ENCODE measurements around the gene EEIG1.

DNA sequence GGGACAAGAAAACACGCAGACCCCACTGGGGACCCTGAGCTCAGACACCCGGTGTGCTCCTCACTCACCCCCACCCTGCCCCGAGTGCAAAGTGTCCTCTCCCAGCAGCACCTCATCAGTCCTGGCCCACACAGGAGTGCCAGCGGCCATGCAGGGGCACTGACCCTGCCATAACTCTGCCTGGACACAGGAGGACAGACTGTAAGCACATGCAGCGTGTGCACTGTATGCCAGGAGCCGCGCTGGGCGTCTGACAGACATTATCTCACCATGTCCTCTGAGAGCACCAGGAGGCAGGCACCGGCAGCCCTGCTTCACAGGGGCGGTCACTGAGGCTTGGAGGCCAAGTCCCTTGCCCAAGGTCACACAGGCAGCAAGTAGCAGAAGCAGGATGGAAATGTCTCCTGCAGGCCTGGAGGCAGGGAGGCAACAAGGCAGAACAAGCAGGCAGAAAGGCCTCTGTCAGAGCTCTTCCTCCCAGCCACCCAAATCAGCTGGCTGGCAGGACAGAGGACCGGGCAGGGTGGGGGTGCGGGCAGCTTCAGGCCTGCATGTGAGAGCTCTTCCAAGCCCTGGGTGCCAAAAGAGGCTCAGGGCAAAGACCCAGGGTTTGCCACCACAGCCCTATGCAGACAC lies 8.4 kb downstream of the EEIG1 start:
- no peak for TF ChIP-seq POLR2A (IDR thresholded peaks at IDR 0.05)
- TF ChIP-seq, protein P1, sequence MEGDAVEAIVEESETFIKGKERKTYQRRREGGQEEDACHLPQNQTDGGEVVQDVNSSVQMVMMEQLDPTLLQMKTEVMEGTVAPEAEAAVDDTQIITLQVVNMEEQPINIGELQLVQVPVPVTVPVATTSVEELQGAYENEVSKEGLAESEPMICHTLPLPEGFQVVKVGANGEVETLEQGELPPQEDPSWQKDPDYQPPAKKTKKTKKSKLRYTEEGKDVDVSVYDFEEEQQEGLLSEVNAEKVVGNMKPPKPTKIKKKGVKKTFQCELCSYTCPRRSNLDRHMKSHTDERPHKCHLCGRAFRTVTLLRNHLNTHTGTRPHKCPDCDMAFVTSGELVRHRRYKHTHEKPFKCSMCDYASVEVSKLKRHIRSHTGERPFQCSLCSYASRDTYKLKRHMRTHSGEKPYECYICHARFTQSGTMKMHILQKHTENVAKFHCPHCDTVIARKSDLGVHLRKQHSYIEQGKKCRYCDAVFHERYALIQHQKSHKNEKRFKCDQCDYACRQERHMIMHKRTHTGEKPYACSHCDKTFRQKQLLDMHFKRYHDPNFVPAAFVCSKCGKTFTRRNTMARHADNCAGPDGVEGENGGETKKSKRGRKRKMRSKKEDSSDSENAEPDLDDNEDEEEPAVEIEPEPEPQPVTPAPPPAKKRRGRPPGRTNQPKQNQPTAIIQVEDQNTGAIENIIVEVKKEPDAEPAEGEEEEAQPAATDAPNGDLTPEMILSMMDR (IDR thresholded peaks at IDR 0.05), result no peak

All from Peyer's patch (tissue), 4 donors.